ENCODE measurements around the gene FGF14. TPM values are rescaled to one million over a fixed set of nuclear protein-coding genes. Genes with fewer than 3 reads are reported as not detected.
A peak's percentile ranks its signal among the peaks of the same experiment; 100 is the strongest.

Gene FGF14
- total RNA-seq, 4 donors from 2014 or later, result 0.04 to 1.4 (median 0.38) TPM

GRCh38 chr13:102311419-102311796 lies 90.4 kb downstream of the FGF14 start:
- TF ChIP-seq POLR2A (IDR thresholded peaks at IDR 0.05) (no peak), CTCF (IDR thresholded peaks at IDR 0.05) (no peak)
- no peak for DNase-seq
- 74 to 79% methylated on average over 5 of the region's 5 CpGs for WGBS, 2 donors
- H3K4me3 ChIP-seq (replicated peaks in 1 of 3), result no peak overlapping the region
- H3K4me1 ChIP-seq, result no peaks in the 10 kb centered on the region
- no peak overlapping the region for H3K27ac ChIP-seq
- H3K36me3 ChIP-seq, result no peaks in the 10 kb centered on the region
- intact Hi-C loops (cut with DNase I), result no loop called here
- H3K9me3 ChIP-seq, result no peaks in the 10 kb centered on the region
- no peaks in the 10 kb centered on the region for H3K27me3 ChIP-seq

DNA sequence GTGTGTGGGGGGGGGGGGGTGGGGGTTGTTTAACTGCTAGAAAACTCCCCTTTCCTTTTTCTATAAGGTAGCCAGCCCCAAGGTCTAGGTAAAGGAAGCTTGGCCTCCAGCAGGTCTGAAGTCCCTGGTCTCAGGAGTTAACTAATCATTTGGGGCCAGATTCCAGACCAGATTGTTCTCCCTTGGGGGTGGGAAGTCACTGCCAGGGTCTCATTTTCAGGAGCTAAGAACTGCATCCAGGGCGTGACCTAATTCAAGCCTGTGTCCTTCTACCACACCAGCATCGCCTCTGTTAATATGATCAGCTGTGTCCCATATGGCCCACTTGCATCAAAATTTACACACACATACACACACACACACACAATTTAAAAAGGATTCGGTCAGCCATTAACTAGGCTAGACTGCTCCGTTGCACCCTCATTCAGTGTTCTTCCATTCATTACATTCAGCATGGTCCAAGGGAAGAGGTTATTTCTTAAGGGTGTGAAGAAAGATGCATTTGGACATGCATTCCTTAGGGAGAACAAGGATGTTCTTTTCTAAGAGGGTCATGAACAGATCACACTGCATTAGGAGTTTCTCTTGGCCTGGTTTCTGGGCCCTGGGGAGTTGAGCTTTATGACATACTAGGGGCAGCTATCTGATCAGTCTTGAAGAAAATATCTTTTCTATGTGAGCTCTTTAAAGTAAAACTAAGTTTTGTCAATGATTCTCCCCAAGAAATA lies 91.0 kb downstream of the FGF14 start:
- no peak for DNase-seq
- TF ChIP-seq POLR2A (IDR thresholded peaks at IDR 0.05), result no peak
- no peak for TF ChIP-seq CTCF (IDR thresholded peaks at IDR 0.05)
- no peaks in the 10 kb centered on the region for H3K4me1 ChIP-seq
- H3K36me3 ChIP-seq, result no peaks in the 10 kb centered on the region
- 85 to 92% methylated on average over 4 of the region's 4 CpGs for WGBS, 2 donors
- H3K4me3 ChIP-seq (replicated peaks in 1 of 3), result no peak overlapping the region
- H3K27me3 ChIP-seq, result no peaks in the 10 kb centered on the region
- H3K27ac ChIP-seq, result no peak overlapping the region
- no peaks in the 10 kb centered on the region for H3K9me3 ChIP-seq
- intact Hi-C loops (cut with DNase I), result no loop called here

DNA sequence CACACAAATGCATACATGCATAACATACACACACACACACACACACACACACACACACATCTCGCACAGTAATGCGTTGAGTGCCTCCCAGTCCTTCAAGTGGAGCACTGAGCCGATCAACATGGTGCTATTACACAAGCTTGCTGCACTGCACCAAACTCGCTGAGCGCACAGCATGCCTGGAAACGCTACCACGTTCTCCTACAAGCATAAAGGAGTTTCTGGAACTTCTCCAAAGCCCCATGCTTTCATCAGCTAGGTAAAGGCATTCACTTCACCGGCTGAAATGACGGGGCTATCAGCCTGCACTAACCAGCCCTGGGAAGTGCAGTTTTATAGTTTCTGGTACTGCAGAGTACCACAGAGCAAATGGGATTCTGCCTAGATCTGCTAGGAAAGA lies 92.7 kb downstream of the FGF14 start:
- intact Hi-C loops (cut with DNase I), result no loop called here
- Histone ChIP-seq H3K27me3 (no peaks in the 10 kb centered on the region), H3K27ac (no peak overlapping the region), H3K9me3 (no peaks in the 10 kb centered on the region), H3K36me3 (no peaks in the 10 kb centered on the region), H3K4me1 (no peaks in the 10 kb centered on the region), H3K4me3 (replicated peaks in 1 of 3) (no peak overlapping the region)
- WGBS, 2 donors, result 31 to 35% methylated on average over 9 of the region's 9 CpGs
- DNase-seq, result peak; percentile 23
- no peak for TF ChIP-seq CTCF (IDR thresholded peaks at IDR 0.05)
- no peak for TF ChIP-seq POLR2A (IDR thresholded peaks at IDR 0.05)

DNA sequence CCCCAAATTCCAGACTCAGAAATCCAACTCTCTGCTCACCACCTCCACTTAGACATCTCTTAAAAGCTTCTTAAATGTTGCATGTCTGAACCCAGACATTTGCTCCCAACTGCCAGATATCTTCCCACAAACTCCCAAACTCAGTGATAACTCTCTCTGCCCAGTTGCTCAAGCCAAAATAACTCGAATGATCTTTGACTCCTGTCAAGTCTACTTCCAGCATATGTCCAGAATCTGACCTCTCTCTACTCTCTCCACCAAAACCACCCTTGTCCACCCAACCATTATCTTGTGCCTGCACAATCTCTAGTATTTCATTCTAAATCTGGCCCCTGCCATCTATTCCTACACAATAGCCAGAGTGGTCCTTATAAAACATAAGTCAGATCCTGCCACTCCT lies 99.3 kb downstream of the FGF14 start:
- TF ChIP-seq POLR2A (IDR thresholded peaks at IDR 0.05) (no peak), CTCF (IDR thresholded peaks at IDR 0.05) (no peak)

GRCh38 chr13:102300379-102300778 lies 101.5 kb downstream of the FGF14 start:
- Histone ChIP-seq H3K4me1 (no peaks in the 10 kb centered on the region), H3K27me3 (no peaks in the 10 kb centered on the region), H3K4me3 (replicated peaks in 1 of 3) (no peak overlapping the region), H3K36me3 (no peaks in the 10 kb centered on the region), H3K27ac (no peak overlapping the region), H3K9me3 (no peaks in the 10 kb centered on the region)
- DNase-seq, result no peak
- WGBS, 2 donors, result 97 to 98% methylated on average over 2 of the region's 2 CpGs
- no peak for TF ChIP-seq POLR2A (IDR thresholded peaks at IDR 0.05)
- no peak for TF ChIP-seq CTCF (IDR thresholded peaks at IDR 0.05)
- intact Hi-C loops (cut with DNase I), result no loop called here

More for the DNA sequence above, 99.3 kb downstream of the FGF14 start:
- WGBS, 2 donors, result 67 to 71% methylated on average over 1 of the region's 1 CpG
- Histone ChIP-seq H3K4me3 (replicated peaks in 1 of 3) (no peak overlapping the region), H3K27me3 (no peaks in the 10 kb centered on the region), H3K27ac (no peak overlapping the region), H3K36me3 (no peaks in the 10 kb centered on the region), H3K9me3 (no peaks in the 10 kb centered on the region), H3K4me1 (no peaks in the 10 kb centered on the region)
- DNase-seq, result no peak
- intact Hi-C loops (cut with DNase I), result no loop called here
